B cell (primary cell): ENCODE measurements around the gene ZNF57. TPM values are rescaled to one million over a fixed set of nuclear protein-coding genes. Genes with fewer than 3 reads are reported as not detected.
A peak's percentile ranks its signal among the peaks of the same experiment; 100 is the strongest.

ENCODE experiments used
- ATAC-seq: fragments of 200-7000 bp; cut with Tn5 transposase; one replicate; pipeline ENCODE4 v1.10.0; 2021; ENCODE audit warnings: low read depth, mild to moderate bottlenecking, moderate number of reproducible peaks, moderate library complexity
- CTCF ChIA-PET: fragments of 350-600 bp; sonication (Branson Sonifier 250); formaldehyde crosslinking; loops from one replicate; lab custom pipeline; 2021; ENCODE audit warnings: antibody characterized with exemption, inconsistent platforms; lab: Charles Lee
- POLR2A ChIA-PET: fragments of 350-600 bp; sonication (Branson Sonifier 250); formaldehyde crosslinking; loops from one replicate; lab custom pipeline; 2021; ENCODE audit warnings: antibody characterized with exemption; lab: Charles Lee
- DNase-seq: peaks from one replicate; pipeline ENCODE4 v3.0.0; 2013
- H2AFZ ChIP-seq: 2 replicates; pipeline ENCODE4 v1.6.1; 2012; ENCODE audit warnings: mild to moderate bottlenecking, low read depth, low read length; ENCODE audit not compliant: insufficient read depth, poor library complexity, severe bottlenecking
- H3K27ac ChIP-seq, 2 donors: 1 replicate in 1 of 2; 2 replicates in 1 of 2; pipeline ENCODE4 v1.5.1; 2012 to 2013; ENCODE audit warnings: low read length in 2 of 2, mild to moderate bottlenecking in 2 of 2, moderate library complexity in 1 of 2
- H3K27me3 ChIP-seq, 4 experiments: fragments of 200-600 bp in 1 of 4; sonication (generic) in 1 of 4; replicated peaks in 1 of 4; 1 replicate in 2 of 4; 2 replicates in 2 of 4; pipeline versions ENCODE4 v1.6.1 to v1.7.0; 2013 to 2016; ENCODE audit warnings: low read length in 3 of 4, mild to moderate bottlenecking in 2 of 4, mixed read lengths in 1 of 4, moderate library complexity in 1 of 4; ENCODE audit not compliant: insufficient read depth in 4 of 4, control insufficient read depth in 3 of 4; ENCODE audit errors: control extremely low read depth in 1 of 4
- H3K36me3 ChIP-seq, 2 experiments: replicated peaks in 1 of 2; 1 replicate in 1 of 2; 2 replicates in 1 of 2; pipeline versions ENCODE4 v1.6.1 to v1.7.1; 2013; ENCODE audit warnings: low read length in 1 of 2; ENCODE audit not compliant: insufficient read depth in 2 of 2, control insufficient read depth in 1 of 2; ENCODE audit errors: control extremely low read depth in 1 of 2, extremely low read depth in 1 of 2
- H3K4me1 ChIP-seq, 2 donors: fragments of 200-600 bp in 1 of 2; sonication (generic) in 1 of 2; 1 replicate in 1 of 2; 2 replicates in 1 of 2; pipeline versions ENCODE4 v1.5.1 to v1.6.1; 2013 to 2017; ENCODE audit warnings: low read length in 2 of 2; ENCODE audit not compliant: control insufficient read depth in 2 of 2, insufficient read depth in 2 of 2
- H3K4me2 ChIP-seq: replicated peaks from 2 replicates; pipeline ENCODE3; 2012; ENCODE audit warnings: mild to moderate bottlenecking, low read depth, low read length; ENCODE audit not compliant: poor library complexity, severe bottlenecking
- H3K4me3 ChIP-seq, 5 experiments: fragments of 200-600 bp in 1 of 5; sonication (generic) in 1 of 5; 1 replicate in 3 of 5; 2 replicates in 2 of 5; pipeline versions ENCODE4 v1.5.1 to v1.7.0; 2011 to 2016; ENCODE audit warnings: low read length in 4 of 5, mild to moderate bottlenecking in 4 of 5, low read depth in 2 of 5, control low read depth in 1 of 5, moderate library complexity in 1 of 5; ENCODE audit not compliant: insufficient read depth in 1 of 5; ENCODE audit errors: control extremely low read depth in 1 of 5, extremely low read depth in 1 of 5
- H3K79me2 ChIP-seq: fragments of 200-600 bp; sonication (generic); one replicate; pipeline ENCODE4 v1.6.0; 2016; ENCODE audit warnings: low read length; ENCODE audit not compliant: control insufficient read depth, insufficient read depth
- H3K9ac ChIP-seq: fragments of 200-600 bp; sonication (generic); 2 replicates; pipeline ENCODE4 v1.6.1; 2017; ENCODE audit warnings: mild to moderate bottlenecking, low read length, moderate library complexity
- H3K9me3 ChIP-seq, 3 donors: one replicate each; pipeline versions ENCODE4 v1.6.1 to v1.7.1; 2013; ENCODE audit warnings: low read length in 2 of 3; ENCODE audit not compliant: control insufficient read depth in 2 of 3, insufficient read depth in 1 of 3; ENCODE audit errors: control extremely low read depth in 1 of 3
- H4K20me1 ChIP-seq: 2 replicates; pipeline ENCODE4 v1.6.0; 2012; ENCODE audit warnings: mild to moderate bottlenecking, low read length; ENCODE audit not compliant: insufficient read depth, control insufficient read depth, poor library complexity, severe bottlenecking
- H3K27ac Mint-ChIP-seq: one replicate; pipeline ENCODE4 v1.8.0; 2021; ENCODE audit warnings: mixed read lengths
- H3K27me3 Mint-ChIP-seq: one replicate; pipeline ENCODE4 v1.8.0; 2021; ENCODE audit warnings: mixed read lengths
- H3K4me1 Mint-ChIP-seq: one replicate; pipeline ENCODE4 v1.8.0; 2021; ENCODE audit warnings: mixed read lengths
- H3K4me3 Mint-ChIP-seq: one replicate; pipeline ENCODE4 v1.8.0; 2021; ENCODE audit warnings: mixed read lengths
- H3K9me3 Mint-ChIP-seq: one replicate; pipeline ENCODE4 v1.8.0; 2022; ENCODE audit warnings: mixed read lengths; ENCODE audit not compliant: insufficient read depth
- EZH2 ChIP-seq: IDR thresholded peaks from 2 replicates; pipeline ENCODE4 v1.6.1; 2012; ENCODE audit warnings: borderline replicate concordance, low read depth, mild to moderate bottlenecking, moderate library complexity, low read length; ENCODE audit not compliant: insufficient read depth, poor library complexity, severe bottlenecking
- WGBS: methylation state at CpG from one replicate; pipeline ENCODE4 v1.1.5; 2013; ENCODE audit warnings: missing lambda C conversion rate; ENCODE audit not compliant: insufficient coverage; 5-methylcytosine and 5-hydroxymethylcytosine counted together
- intact Hi-C: fragments of 100-400 bp; cut with micrococcal nuclease; formaldehyde crosslinking; loops from one replicate; pipeline ENCODE4 v1.10.0; 2022
- polyA plus RNA-seq: library from polyadenylated mRNA; depleted of rRNA; stranded (reverse); fragments of >200 nt; gene quantifications from 2 replicates; pipeline ENCODE4 v1.2.3, GENCODE V29; 2012
- total RNA-seq, 2 donors: library from RNA; stranded (reverse); fragments of 120-200 nt in 1 of 2; gene quantifications; 1 replicate in 1 of 2; 2 replicates in 1 of 2; pipeline versions ENCODE4 v1.2.3 to v1.2.4, GENCODE V29; 2013 to 2022
- TF ChIP-seq, protein P1 (sequence below): fragments of 200-600 bp; IDR thresholded peaks from one replicate; pipeline ENCODE4 v1.8.0; 2022; ENCODE audit warnings: antibody characterized with exemption, mild to moderate bottlenecking

Gene ZNF57
- total and polyA plus RNA-seq, 2 donors (not counting 1 experiment from before 2014, with no cell fraction given) = 1.4 to 3.4 TPM

GRCh38 chr19:2942928-2943640 is 42.4 kb downstream of the ZNF57 start:
- Histone ChIP-seq H3K4me3 (no peak overlapping the region), H3K9me3 (no peaks in the 10 kb centered on the region), H3K27me3 (no peaks in the 10 kb centered on the region), H2AFZ (no peak overlapping the region), H3K9ac (no peak overlapping the region), H4K20me1 (no peaks in the 10 kb centered on the region), H3K4me2 (no peak overlapping the region), H3K4me1 (peaks cover 6 to 17% of the 10 kb centered on the region in 2 donors), H3K27ac (no peak overlapping the region), H3K79me2 (peaks cover 31% of the 10 kb centered on the region), H3K36me3 (peaks cover 0 to 8% of the 10 kb centered on the region in 2 experiments)
- TF ChIP-seq, protein P1, sequence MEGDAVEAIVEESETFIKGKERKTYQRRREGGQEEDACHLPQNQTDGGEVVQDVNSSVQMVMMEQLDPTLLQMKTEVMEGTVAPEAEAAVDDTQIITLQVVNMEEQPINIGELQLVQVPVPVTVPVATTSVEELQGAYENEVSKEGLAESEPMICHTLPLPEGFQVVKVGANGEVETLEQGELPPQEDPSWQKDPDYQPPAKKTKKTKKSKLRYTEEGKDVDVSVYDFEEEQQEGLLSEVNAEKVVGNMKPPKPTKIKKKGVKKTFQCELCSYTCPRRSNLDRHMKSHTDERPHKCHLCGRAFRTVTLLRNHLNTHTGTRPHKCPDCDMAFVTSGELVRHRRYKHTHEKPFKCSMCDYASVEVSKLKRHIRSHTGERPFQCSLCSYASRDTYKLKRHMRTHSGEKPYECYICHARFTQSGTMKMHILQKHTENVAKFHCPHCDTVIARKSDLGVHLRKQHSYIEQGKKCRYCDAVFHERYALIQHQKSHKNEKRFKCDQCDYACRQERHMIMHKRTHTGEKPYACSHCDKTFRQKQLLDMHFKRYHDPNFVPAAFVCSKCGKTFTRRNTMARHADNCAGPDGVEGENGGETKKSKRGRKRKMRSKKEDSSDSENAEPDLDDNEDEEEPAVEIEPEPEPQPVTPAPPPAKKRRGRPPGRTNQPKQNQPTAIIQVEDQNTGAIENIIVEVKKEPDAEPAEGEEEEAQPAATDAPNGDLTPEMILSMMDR = no peak
- TF ChIP-seq EZH2 = no peak
- WGBS = 95% methylated on average over 9 of the region's 14 CpGs
- H3K9me3 Mint-ChIP-seq = no peaks in the 10 kb centered on the region
- peaks cover 22% of the 10 kb centered on the region for H3K4me1 Mint-ChIP-seq
- H3K4me3 Mint-ChIP-seq = peak overlapping the region; percentile 64
- CTCF ChIA-PET = interaction anchor here (0.6 to 1.2 kb wide), 3 partner anchors 28 to 56 kb away, joined by 3 to 4 read pairs (median 3); no protein-coding TSS in a partner anchor
- ATAC-seq = no peak
- DNase-seq = no peak
- H3K27ac Mint-ChIP-seq = no peak overlapping the region
- intact Hi-C loops = no loop called here
- POLR2A ChIA-PET = no interaction called here
- no peaks in the 10 kb centered on the region for H3K27me3 Mint-ChIP-seq

GRCh38 chr19:2944403-2944774 is 43.7 kb downstream of the ZNF57 start:
- peak overlapping the region; percentile 97 for H3K4me3 Mint-ChIP-seq
- H2AFZ ChIP-seq = peak overlapping the region; percentile 97
- H3K4me3 ChIP-seq = peak overlapping the region; percentile 3 to 87 (median 79)
- POLR2A ChIA-PET = no interaction called here
- no peaks in the 10 kb centered on the region for H3K9me3 Mint-ChIP-seq
- no peaks in the 10 kb centered on the region for H3K27me3 ChIP-seq
- no peak for TF ChIP-seq EZH2
- TF ChIP-seq, protein P1 = no peak
- H3K27me3 Mint-ChIP-seq = no peaks in the 10 kb centered on the region
- peaks cover 29% of the 10 kb centered on the region for H3K79me2 ChIP-seq
- H3K27ac ChIP-seq = peak overlapping the region in 1 of 2 donors; percentile 94
- peaks cover 9 to 22% of the 10 kb centered on the region in 2 donors for H3K4me1 ChIP-seq
- DNase-seq (no peak), ATAC-seq (no peak)
- H3K36me3 ChIP-seq = peaks cover 0 to 3% of the 10 kb centered on the region in 2 experiments
- H4K20me1 ChIP-seq = no peaks in the 10 kb centered on the region
- peak overlapping the region; percentile 41 for H3K27ac Mint-ChIP-seq
- intact Hi-C loops = no loop called here
- peaks cover 29% of the 10 kb centered on the region for H3K4me1 Mint-ChIP-seq
- CTCF ChIA-PET = no interaction called here
- H3K4me2 ChIP-seq = peak overlapping the region; percentile 97
- 3% methylated on average over 23 of the region's 23 CpGs for WGBS
- no peaks in the 10 kb centered on the region for H3K9me3 ChIP-seq
- peak overlapping the region; percentile 90 for H3K9ac ChIP-seq
